HEK293 (cell line): ENCODE measurements around the gene TM7SF2.

Experiments
- HOXA7 ChIP-seq: sonication (generic); formaldehyde crosslinking; IDR thresholded peaks from 2 replicates; pipeline ENCODE4 v1.8.1; 2022; ENCODE audit warnings: missing genetic modification reagents, borderline replicate concordance
- YY1 ChIP-seq: fragments of 450-650 bp; formaldehyde crosslinking; IDR thresholded peaks from 2 replicates; pipeline ENCODE4 v1.5.1; 2018; ENCODE audit warnings: missing biosample characterization, missing genetic modification characterization
- ZBTB26 ChIP-seq: fragments of 450-650 bp; formaldehyde crosslinking; optimal IDR thresholded peaks from 2 replicates; pipeline ENCODE3; 2016; ENCODE audit warnings: missing biosample characterization, mild to moderate bottlenecking, missing genetic modification characterization
- ZNF10 ChIP-seq: fragments of 450-650 bp; formaldehyde crosslinking; IDR thresholded peaks from 2 replicates; pipeline ENCODE4 v1.5.1; 2017; ENCODE audit warnings: missing biosample characterization, missing genetic modification characterization
- ZNF16 ChIP-seq: fragments of 450-650 bp; formaldehyde crosslinking; IDR thresholded peaks from 2 replicates; pipeline ENCODE4 v1.5.1; 2016; ENCODE audit warnings: low read depth, missing biosample characterization, missing genetic modification characterization
- ZNF184 ChIP-seq: fragments of 450-650 bp; IDR thresholded peaks from 2 replicates; pipeline ENCODE4 v1.5.1; 2018; ENCODE audit warnings: missing biosample characterization, mild to moderate bottlenecking, missing genetic modification characterization
- ZNF2 ChIP-seq: fragments of 450-650 bp; formaldehyde crosslinking; IDR thresholded peaks from 2 replicates; pipeline ENCODE4 v1.5.1; 2016; ENCODE audit warnings: missing biosample characterization, missing genetic modification characterization
- ZNF24 ChIP-seq: fragments of 450-650 bp; formaldehyde crosslinking; IDR thresholded peaks from 2 replicates; pipeline ENCODE4 v1.5.1; 2016; ENCODE audit warnings: missing biosample characterization, missing genetic modification characterization
- ZNF776 ChIP-seq: fragments of 450-650 bp; formaldehyde crosslinking; IDR thresholded peaks from 2 replicates; pipeline ENCODE4 v1.5.0; 2017; ENCODE audit warnings: missing biosample characterization, missing genetic modification characterization, borderline replicate concordance
- ZSCAN30 ChIP-seq: fragments of 450-650 bp; IDR thresholded peaks from 2 replicates; pipeline ENCODE4 v1.5.1; 2018; ENCODE audit warnings: missing biosample characterization, mild to moderate bottlenecking, missing genetic modification characterization, moderate library complexity
- TF ChIP-seq, protein P1 (sequence below): fragments of 450-650 bp; formaldehyde crosslinking; IDR thresholded peaks from 2 replicates; pipeline ENCODE4 v1.5.1; 2016; ENCODE audit warnings: missing biosample characterization, missing genetic modification characterization
- TF ChIP-seq, protein P2 (sequence below): fragments of 450-650 bp; formaldehyde crosslinking; IDR thresholded peaks from 2 replicates; pipeline ENCODE4 v1.5.1; 2016; ENCODE audit warnings: missing biosample characterization, missing genetic modification characterization

- TF ChIP-seq YY1 (tag by site-specific recombination) (no peak), ZNF776 (tag by site-specific recombination) (no peak), ZNF10 (tag by site-specific recombination) (no peak), ZBTB26 (no peak), ZNF24 (no peak), ZSCAN30 (tag by site-specific recombination) (no peak), ZNF16 (no peak), ZNF2 (tag by site-specific recombination) (no peak), HOXA7 (no peak), ZNF184 (tag by site-specific recombination) (no peak)
- TF ChIP-seq, protein P1, sequence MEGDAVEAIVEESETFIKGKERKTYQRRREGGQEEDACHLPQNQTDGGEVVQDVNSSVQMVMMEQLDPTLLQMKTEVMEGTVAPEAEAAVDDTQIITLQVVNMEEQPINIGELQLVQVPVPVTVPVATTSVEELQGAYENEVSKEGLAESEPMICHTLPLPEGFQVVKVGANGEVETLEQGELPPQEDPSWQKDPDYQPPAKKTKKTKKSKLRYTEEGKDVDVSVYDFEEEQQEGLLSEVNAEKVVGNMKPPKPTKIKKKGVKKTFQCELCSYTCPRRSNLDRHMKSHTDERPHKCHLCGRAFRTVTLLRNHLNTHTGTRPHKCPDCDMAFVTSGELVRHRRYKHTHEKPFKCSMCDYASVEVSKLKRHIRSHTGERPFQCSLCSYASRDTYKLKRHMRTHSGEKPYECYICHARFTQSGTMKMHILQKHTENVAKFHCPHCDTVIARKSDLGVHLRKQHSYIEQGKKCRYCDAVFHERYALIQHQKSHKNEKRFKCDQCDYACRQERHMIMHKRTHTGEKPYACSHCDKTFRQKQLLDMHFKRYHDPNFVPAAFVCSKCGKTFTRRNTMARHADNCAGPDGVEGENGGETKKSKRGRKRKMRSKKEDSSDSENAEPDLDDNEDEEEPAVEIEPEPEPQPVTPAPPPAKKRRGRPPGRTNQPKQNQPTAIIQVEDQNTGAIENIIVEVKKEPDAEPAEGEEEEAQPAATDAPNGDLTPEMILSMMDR (tag by site-specific recombination) = no peak
- TF ChIP-seq, protein P2, sequence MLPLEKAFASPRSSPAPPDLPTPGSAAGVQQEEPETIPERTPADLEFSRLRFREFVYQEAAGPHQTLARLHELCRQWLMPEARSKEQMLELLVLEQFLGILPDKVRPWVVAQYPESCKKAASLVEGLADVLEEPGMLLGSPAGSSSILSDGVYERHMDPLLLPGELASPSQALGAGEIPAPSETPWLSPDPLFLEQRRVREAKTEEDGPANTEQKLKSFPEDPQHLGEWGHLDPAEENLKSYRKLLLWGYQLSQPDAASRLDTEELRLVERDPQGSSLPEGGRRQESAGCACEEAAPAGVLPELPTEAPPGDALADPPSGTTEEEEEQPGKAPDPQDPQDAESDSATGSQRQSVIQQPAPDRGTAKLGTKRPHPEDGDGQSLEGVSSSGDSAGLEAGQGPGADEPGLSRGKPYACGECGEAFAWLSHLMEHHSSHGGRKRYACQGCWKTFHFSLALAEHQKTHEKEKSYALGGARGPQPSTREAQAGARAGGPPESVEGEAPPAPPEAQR (tag by site-specific recombination) = no peak
Observed at GRCh38 chr11:65095427-65095826, 16.2 kb upstream of the TM7SF2 start.
